DND-41 (cell line): ENCODE data around the gene CR2.

Experiments used
- ATAC-seq: fragments of 200-7000 bp; cut with Tn5 transposase; 3 replicates; pipeline ENCODE4 v1.9.1; 2021; ENCODE audit warnings: low read depth; ENCODE audit not compliant: insufficient read depth
- DNase-seq: peaks from one replicate; pipeline ENCODE4 v3.0.0-alpha.2; 2020
- H2AFZ ChIP-seq: 2 replicates; pipeline ENCODE4 v1.6.0; 2012; ENCODE audit warnings: low read depth, low read length
- H3K27ac ChIP-seq: 2 replicates; pipeline ENCODE4 v1.5.1; 2012; ENCODE audit warnings: low read length, inconsistent platforms
- H3K27me3 ChIP-seq: fragments of 200-600 bp; sonication (generic); 2 replicates; pipeline ENCODE4 v1.6.0; 2012; ENCODE audit warnings: low read length, mild to moderate bottlenecking, inconsistent platforms; ENCODE audit not compliant: insufficient read depth, poor library complexity
- H3K36me3 ChIP-seq: 2 replicates; pipeline ENCODE4 v1.5.1; 2012; ENCODE audit warnings: low read length, inconsistent platforms; ENCODE audit not compliant: insufficient read depth
- H3K4me1 ChIP-seq: 2 replicates; pipeline ENCODE4 v1.5.1; 2012; ENCODE audit warnings: mild to moderate bottlenecking, low read length; ENCODE audit not compliant: insufficient read depth
- H3K4me2 ChIP-seq: 2 replicates; pipeline ENCODE4 v1.6.0; 2012; ENCODE audit warnings: mild to moderate bottlenecking, moderate library complexity, low read length, inconsistent platforms; ENCODE audit not compliant: insufficient read depth
- H3K4me3 ChIP-seq, 2 experiments: fragments of 200-600 bp in 1 of 2; shearing (Covaris generic) in 1 of 2; 2 replicates each; pipeline ENCODE4 v1.5.1; 2012 to 2016; ENCODE audit warnings: inconsistent platforms in 2 of 2, low read length in 2 of 2, mild to moderate bottlenecking in 2 of 2, low read depth in 1 of 2, moderate library complexity in 1 of 2
- H3K79me2 ChIP-seq: 2 replicates; pipeline ENCODE4 v1.6.0; 2012; ENCODE audit warnings: low read length, inconsistent platforms; ENCODE audit not compliant: insufficient read depth
- H3K9ac ChIP-seq: 2 replicates; pipeline ENCODE4 v1.6.0; 2012; ENCODE audit warnings: low read depth, mild to moderate bottlenecking, inconsistent platforms, low read length, moderate library complexity
- H3K9me3 ChIP-seq: 2 replicates; pipeline ENCODE4 v1.5.1; 2012; ENCODE audit warnings: low read length, moderate library complexity, mild to moderate bottlenecking, inconsistent platforms; ENCODE audit not compliant: insufficient read depth, severe bottlenecking
- H4K20me1 ChIP-seq: 2 replicates; pipeline ENCODE4 v1.6.0; 2012; ENCODE audit warnings: low read length; ENCODE audit not compliant: insufficient read depth
- CTCF ChIP-seq: IDR thresholded peaks from 2 replicates; pipeline ENCODE4 v1.5.1; 2012; ENCODE audit warnings: borderline replicate concordance, low read length, moderate library complexity, mild to moderate bottlenecking; ENCODE audit not compliant: poor library complexity, severe bottlenecking; ENCODE audit errors: extremely low read depth
- EZH2 ChIP-seq: IDR thresholded peaks from 3 replicates; pipeline ENCODE4 v1.6.1; 2012; ENCODE audit warnings: borderline replicate concordance, low read depth, mild to moderate bottlenecking, moderate library complexity, low read length, inconsistent platforms; ENCODE audit not compliant: severe bottlenecking

Gene CR2

GRCh38 chr1:207455183-207455754 is 1.1 kb downstream of the CR2 start:
- Histone ChIP-seq H3K9ac (peak overlapping the region; percentile 53), H3K4me3 (peak overlapping the region in 1 of 2 experiments; percentile 57; a peak in 2 of 4 replicates), H2AFZ (no peak overlapping the region; the same call in 1 of the 2 replicates)

GRCh38 chr1:207458414-207458813 is 4.3 kb downstream of the CR2 start:
- Histone ChIP-seq H3K27ac (peak overlapping the region; percentile 93), H4K20me1 (no peaks in the 10 kb centered on the region), H3K36me3 (no peaks in the 10 kb centered on the region), H3K4me1 (peaks cover 92% of the 10 kb centered on the region), H3K9ac (peak overlapping the region; percentile 45), H3K4me2 (peak overlapping the region; percentile 37), H3K4me3 (peak overlapping the region in 1 of 2 experiments; percentile 6; a peak in 1 of 4 replicates), H3K27me3 (peaks cover 18% of the 10 kb centered on the region), H2AFZ (peak overlapping the region; percentile 60), H3K79me2 (no peaks in the 10 kb centered on the region), H3K9me3 (no peaks in the 10 kb centered on the region)
- ATAC-seq, result no peak; the same call in 1 of the 3 replicates
- TF ChIP-seq EZH2, result no peak
- no peak for TF ChIP-seq CTCF
- peak; percentile 30 for DNase-seq

More at GRCh38 chr1:207455183-207455754, 1.1 kb downstream of the CR2 start:
- ATAC-seq (no peak), DNase-seq (no peak)
- no peak for TF ChIP-seq CTCF
- TF ChIP-seq EZH2, result no peak
- Histone ChIP-seq H3K79me2 (no peaks in the 10 kb centered on the region), H3K4me2 (peak overlapping the region; percentile 76), H3K27ac (no peak overlapping the region; the same call in 1 of the 2 replicates), H3K36me3 (no peaks in the 10 kb centered on the region), H3K4me1 (peaks cover 64% of the 10 kb centered on the region), H3K27me3 (peaks cover 27% of the 10 kb centered on the region), H3K9me3 (no peaks in the 10 kb centered on the region), H4K20me1 (no peaks in the 10 kb centered on the region)

- Histone ChIP-seq H3K9me3 (no peaks in the 10 kb centered on the region), H4K20me1 (no peaks in the 10 kb centered on the region), H3K9ac (peak overlapping the region; percentile 45), H3K4me2 (peak overlapping the region; percentile 37), H2AFZ (no peak overlapping the region), H3K27ac (peak overlapping the region; percentile 93), H3K4me3 (no peak overlapping the region), H3K79me2 (no peaks in the 10 kb centered on the region), H3K36me3 (no peaks in the 10 kb centered on the region), H3K4me1 (peaks cover 95% of the 10 kb centered on the region), H3K27me3 (peaks cover 13% of the 10 kb centered on the region)
- no peak for TF ChIP-seq EZH2
- TF ChIP-seq CTCF, result no peak
- DNase-seq (peak; percentile 78), ATAC-seq (peak; percentile 83)
Observed at GRCh38 chr1:207459008-207459407, 4.9 kb downstream of the CR2 start.
